Esophagus muscularis mucosa (tissue), 4 donors: ENCODE data around the gene MBD5. TPM values are rescaled to one million over a fixed set of nuclear protein-coding genes. Genes with fewer than 3 reads are reported as not detected.

ENCODE experiments used
- DNase-seq: peaks from one replicate; pipeline ENCODE4 v3.0.0-alpha.2; 2017; ENCODE audit errors: extremely low spot score
- H3K27ac ChIP-seq, 4 donors: fragments of 200-600 bp; sonication (generic); replicated peaks in 1 of 4; 1 replicate in 3 of 4; 2 replicates in 1 of 4; pipeline ENCODE4 v1.5.1; 2016 to 2019; ENCODE audit warnings: mild to moderate bottlenecking in 1 of 4
- H3K27me3 ChIP-seq, 4 donors: fragments of 200-600 bp; sonication (generic); one replicate each; pipeline versions ENCODE4 v1.5.1 to v1.6.0; 2016 to 2019
- H3K36me3 ChIP-seq, 4 donors: fragments of 200-600 bp; sonication (generic); one replicate each; pipeline ENCODE4 v1.5.1; 2016 to 2019
- H3K4me1 ChIP-seq, 4 donors: fragments of 200-600 bp; sonication (generic); one replicate each; pipeline ENCODE4 v1.5.1; 2016 to 2019
- H3K4me3 ChIP-seq, 4 donors: fragments of 200-600 bp; sonication (generic); 1 replicate in 2 of 4; 2 replicates in 2 of 4; pipeline ENCODE4 v1.5.1; 2016 to 2019; ENCODE audit warnings: mild to moderate bottlenecking in 4 of 4, moderate library complexity in 1 of 4
- H3K9me3 ChIP-seq, 4 donors: fragments of 200-600 bp; sonication (generic); 1 replicate in 3 of 4; 2 replicates in 1 of 4; pipeline ENCODE4 v1.5.1; 2016 to 2019
- EP300 ChIP-seq: sonication (generic); formaldehyde crosslinking; IDR thresholded peaks from one replicate; pipeline ENCODE4 v1.6.1; 2017; ENCODE audit warnings: antibody characterized with exemption
- POLR2A ChIP-seq: fragments of 450-650 bp; IDR thresholded peaks from one replicate; pipeline ENCODE4 v1.6.1; 2017; ENCODE audit warnings: antibody characterized with exemption, moderate library complexity, mild to moderate bottlenecking, low read depth
- POLR2AphosphoS5 ChIP-seq, 2 donors: sonication (generic); formaldehyde crosslinking; IDR thresholded peaks; one replicate each; pipeline ENCODE4 v1.6.1; 2017; ENCODE audit warnings: antibody characterized with exemption in 2 of 2
- WGBS: methylation state at CpG from one replicate; pipeline ENCODE4 v1.1.5; 2018; 5-methylcytosine and 5-hydroxymethylcytosine counted together
- intact Hi-C: fragments of 100-400 bp; cut with DNase I; formaldehyde crosslinking; loops from one replicate; pipeline ENCODE4 v1.15.1; 2023
- total RNA-seq, 4 donors: library from RNA; depleted of rRNA; stranded (reverse); fragments of >200 nt; gene quantifications; one replicate each; pipeline versions ENCODE4 v1.1.0 to v1.2.1, GENCODE V29; 2016
- TF ChIP-seq, protein P1 (sequence below), 3 experiments: fragments of 200-600 bp in 2 of 3; fragments of 450-650 bp in 1 of 3; sonication (generic) in 2 of 3; IDR thresholded peaks; one replicate each; pipeline ENCODE4 v1.5.1; 2017 to 2019; ENCODE audit warnings: antibody characterized with exemption in 3 of 3, mild to moderate bottlenecking in 2 of 3, moderate library complexity in 1 of 3

Gene MBD5
- total RNA-seq, 4 donors from 2014 or later: 34.6 to 49.0 (median 44.9) TPM

DNA sequence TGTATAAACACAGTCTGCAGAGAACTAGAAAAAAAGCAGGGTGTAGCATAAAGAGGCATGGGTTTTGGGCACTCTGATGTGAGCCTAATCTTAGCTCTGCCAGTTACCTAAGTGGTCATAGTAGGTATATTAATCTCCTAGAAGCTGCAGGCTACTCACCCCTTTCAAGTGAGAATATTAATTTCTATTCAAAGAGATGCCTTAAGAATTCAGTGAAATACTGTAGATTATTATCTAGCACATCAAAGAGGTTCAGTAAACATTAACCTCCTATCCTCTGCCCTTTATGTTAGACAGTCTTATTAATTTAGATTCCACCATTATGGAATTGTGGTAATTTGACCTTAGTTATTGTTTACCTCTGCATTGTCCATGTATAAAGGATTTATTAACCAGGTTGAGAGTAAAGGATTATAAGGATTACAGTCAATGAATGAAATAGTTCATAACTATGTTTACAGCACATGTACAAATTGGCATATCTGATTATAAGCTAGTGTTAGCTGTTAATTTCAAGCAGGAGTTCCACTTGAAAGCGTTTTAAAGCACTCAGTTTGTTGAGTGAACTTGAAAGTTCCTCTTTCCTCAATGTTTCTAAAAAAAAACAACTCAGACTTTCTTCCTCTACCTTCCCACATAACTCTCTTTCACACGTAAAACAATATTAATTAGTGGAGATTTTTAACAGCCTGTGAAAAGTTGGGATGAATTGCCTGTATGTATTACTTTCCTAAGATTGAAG, 473.1 kb downstream of the MBD5 start:
- H3K27me3 ChIP-seq: no peaks in the 10 kb centered on the region
- no peaks in the 10 kb centered on the region for H3K9me3 ChIP-seq
- DNase-seq: no peak
- H3K36me3 ChIP-seq: peaks cover 11 to 24% (median 15%) of the 10 kb centered on the region in 4 donors
- TF ChIP-seq, protein P1, sequence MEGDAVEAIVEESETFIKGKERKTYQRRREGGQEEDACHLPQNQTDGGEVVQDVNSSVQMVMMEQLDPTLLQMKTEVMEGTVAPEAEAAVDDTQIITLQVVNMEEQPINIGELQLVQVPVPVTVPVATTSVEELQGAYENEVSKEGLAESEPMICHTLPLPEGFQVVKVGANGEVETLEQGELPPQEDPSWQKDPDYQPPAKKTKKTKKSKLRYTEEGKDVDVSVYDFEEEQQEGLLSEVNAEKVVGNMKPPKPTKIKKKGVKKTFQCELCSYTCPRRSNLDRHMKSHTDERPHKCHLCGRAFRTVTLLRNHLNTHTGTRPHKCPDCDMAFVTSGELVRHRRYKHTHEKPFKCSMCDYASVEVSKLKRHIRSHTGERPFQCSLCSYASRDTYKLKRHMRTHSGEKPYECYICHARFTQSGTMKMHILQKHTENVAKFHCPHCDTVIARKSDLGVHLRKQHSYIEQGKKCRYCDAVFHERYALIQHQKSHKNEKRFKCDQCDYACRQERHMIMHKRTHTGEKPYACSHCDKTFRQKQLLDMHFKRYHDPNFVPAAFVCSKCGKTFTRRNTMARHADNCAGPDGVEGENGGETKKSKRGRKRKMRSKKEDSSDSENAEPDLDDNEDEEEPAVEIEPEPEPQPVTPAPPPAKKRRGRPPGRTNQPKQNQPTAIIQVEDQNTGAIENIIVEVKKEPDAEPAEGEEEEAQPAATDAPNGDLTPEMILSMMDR (IDR thresholded peaks at IDR 0.05): no peak
- TF ChIP-seq POLR2AphosphoS5 (IDR thresholded peaks at IDR 0.05) (no peak), POLR2A (no peak), EP300 (no peak)
- H3K4me1 ChIP-seq: no peaks in the 10 kb centered on the region
- intact Hi-C loops: no loop called here
- H3K4me3 ChIP-seq: no peak overlapping the region
- WGBS: 80% methylated on average over 2 of the region's 2 CpGs
- no peak overlapping the region for H3K27ac ChIP-seq

DNA sequence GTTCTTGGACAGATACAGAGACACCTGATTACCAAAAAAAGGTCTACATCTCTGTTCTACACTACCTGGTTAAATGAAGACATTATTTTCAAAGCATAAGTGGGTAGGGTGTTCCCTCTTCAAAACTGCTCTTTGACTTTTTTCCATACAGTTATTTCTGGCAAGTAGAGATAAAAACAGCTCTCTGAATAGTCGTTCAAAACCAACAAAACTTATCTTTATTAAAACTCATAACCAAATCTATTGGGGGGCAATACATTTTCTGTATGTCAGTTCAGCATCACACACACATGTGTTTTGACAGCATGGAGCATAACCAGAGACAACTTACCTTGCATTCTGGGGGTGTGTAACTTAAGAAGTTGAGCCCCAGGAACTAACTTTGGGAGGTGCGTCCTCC, 474.7 kb downstream of the MBD5 start:
- Histone ChIP-seq H3K36me3 (peaks cover 0 to 9% (median 2%) of the 10 kb centered on the region in 4 donors), H3K27me3 (no peaks in the 10 kb centered on the region), H3K9me3 (no peaks in the 10 kb centered on the region), H3K4me3 (no peak overlapping the region), H3K27ac (no peak overlapping the region), H3K4me1 (no peaks in the 10 kb centered on the region)
- WGBS: 77% methylated on average over 2 of the region's 2 CpGs
- TF ChIP-seq, protein P1 (IDR thresholded peaks at IDR 0.05): no peak
- DNase-seq: no peak
- intact Hi-C loops: no loop called here

DNA sequence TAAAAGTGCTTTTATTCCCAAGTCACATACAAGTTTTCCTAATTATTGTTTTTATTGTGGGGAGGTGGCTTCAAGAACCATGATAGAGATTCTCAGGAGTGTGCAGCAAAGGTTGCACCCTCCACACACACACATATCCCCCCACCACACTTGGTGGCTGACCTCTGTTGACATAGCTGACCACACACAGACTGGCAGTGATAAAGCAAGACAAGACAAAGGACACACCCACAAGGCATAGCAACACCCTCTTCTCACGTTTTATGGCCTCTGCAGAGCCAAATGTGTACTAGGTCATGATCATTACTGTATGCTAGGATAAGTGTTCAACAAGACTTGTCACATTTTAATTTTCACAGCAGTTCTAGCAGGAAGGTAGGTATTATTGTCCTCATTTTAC, 480.7 kb downstream of the MBD5 start:
- TF ChIP-seq, protein P1 (IDR thresholded peaks at IDR 0.05): no peak
- no peak for TF ChIP-seq POLR2A
- no peak for TF ChIP-seq EP300
- TF ChIP-seq POLR2AphosphoS5 (IDR thresholded peaks at IDR 0.05): no peak
- Histone ChIP-seq H3K27me3 (no peaks in the 10 kb centered on the region), H3K4me3 (no peak overlapping the region), H3K9me3 (no peaks in the 10 kb centered on the region), H3K4me1 (no peaks in the 10 kb centered on the region), H3K36me3 (peaks cover 0 to 6% (median 0%) of the 10 kb centered on the region in 4 donors), H3K27ac (no peak overlapping the region)
- intact Hi-C loops: no loop called here
- DNase-seq: no peak
- 67% methylated on average over 1 of the region's 1 CpG for WGBS

DNA sequence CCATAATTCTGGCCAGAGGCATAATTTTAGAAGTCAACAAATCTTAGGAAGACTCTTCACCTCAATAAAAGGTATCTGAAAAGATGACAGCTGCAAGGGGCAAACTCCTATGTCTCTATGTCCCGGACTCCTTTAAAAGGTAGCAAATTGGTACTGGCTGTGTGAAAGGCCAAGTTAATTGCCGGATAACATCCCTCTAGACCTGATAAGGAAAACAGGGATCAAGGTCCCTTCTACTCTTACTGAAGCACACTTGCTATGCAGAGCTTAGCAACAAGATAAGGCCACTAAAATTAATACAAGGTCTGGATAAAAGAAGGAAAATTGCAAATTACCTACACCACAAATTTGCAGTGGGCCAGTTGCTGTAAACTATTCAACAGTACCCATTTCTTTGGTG, 482.6 kb downstream of the MBD5 start:
- 88% methylated on average over 2 of the region's 2 CpGs for WGBS

More for the DNA sequence above, 482.6 kb downstream of the MBD5 start:
- Histone ChIP-seq H3K36me3 (no peaks in the 10 kb centered on the region), H3K4me1 (no peaks in the 10 kb centered on the region), H3K27ac (no peak overlapping the region), H3K4me3 (no peak overlapping the region), H3K27me3 (no peaks in the 10 kb centered on the region), H3K9me3 (no peaks in the 10 kb centered on the region)
- intact Hi-C loops: no loop called here
- no peak for DNase-seq
- no peak for TF ChIP-seq POLR2AphosphoS5 (IDR thresholded peaks at IDR 0.05)
- no peak for TF ChIP-seq POLR2A
- TF ChIP-seq EP300: no peak
- TF ChIP-seq, protein P1 (IDR thresholded peaks at IDR 0.05): no peak
